Measurements from ENCODE around the gene KLHL6.
"Not testable (repeated sequence)": the region's sequence is repeated elsewhere in the genome, so short reads cannot be mapped to it uniquely, and the experiment has no call there.

Gene KLHL6

GRCh38 chr3:183517607-183518006, 37.9 kb downstream of the KLHL6 start:
- Histone ChIP-seq H3K4me1 (ENCODE audit: control insufficient read depth in 1 of 2, insufficient read depth in 1 of 2, low read depth in 1 of 2, low read length in 1 of 2) (peaks cover 0 to 11% of the 10 kb centered on the region in 2 experiments), H3K27ac (no peak overlapping the region), H3K36me3 (peaks cover 42% of the 10 kb centered on the region), H3K27me3 (no peaks in the 10 kb centered on the region), H3K9me3 (no peaks in the 10 kb centered on the region), H3K4me3 (ENCODE audit: low read depth in 1 of 2, low read length in 1 of 2) (no peak overlapping the region)
- TF ChIP-seq, protein P1, sequence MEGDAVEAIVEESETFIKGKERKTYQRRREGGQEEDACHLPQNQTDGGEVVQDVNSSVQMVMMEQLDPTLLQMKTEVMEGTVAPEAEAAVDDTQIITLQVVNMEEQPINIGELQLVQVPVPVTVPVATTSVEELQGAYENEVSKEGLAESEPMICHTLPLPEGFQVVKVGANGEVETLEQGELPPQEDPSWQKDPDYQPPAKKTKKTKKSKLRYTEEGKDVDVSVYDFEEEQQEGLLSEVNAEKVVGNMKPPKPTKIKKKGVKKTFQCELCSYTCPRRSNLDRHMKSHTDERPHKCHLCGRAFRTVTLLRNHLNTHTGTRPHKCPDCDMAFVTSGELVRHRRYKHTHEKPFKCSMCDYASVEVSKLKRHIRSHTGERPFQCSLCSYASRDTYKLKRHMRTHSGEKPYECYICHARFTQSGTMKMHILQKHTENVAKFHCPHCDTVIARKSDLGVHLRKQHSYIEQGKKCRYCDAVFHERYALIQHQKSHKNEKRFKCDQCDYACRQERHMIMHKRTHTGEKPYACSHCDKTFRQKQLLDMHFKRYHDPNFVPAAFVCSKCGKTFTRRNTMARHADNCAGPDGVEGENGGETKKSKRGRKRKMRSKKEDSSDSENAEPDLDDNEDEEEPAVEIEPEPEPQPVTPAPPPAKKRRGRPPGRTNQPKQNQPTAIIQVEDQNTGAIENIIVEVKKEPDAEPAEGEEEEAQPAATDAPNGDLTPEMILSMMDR (IDR thresholded peaks at IDR 0.05), result no peak

GRCh38 chr3:183515968-183516851, 39.3 kb downstream of the KLHL6 start:
- peaks cover 0 to 11% of the 10 kb centered on the region in 2 experiments for H3K4me1 ChIP-seq (ENCODE audit: control insufficient read depth in 1 of 2, insufficient read depth in 1 of 2, low read depth in 1 of 2, low read length in 1 of 2)
- no peak overlapping the region for H3K27ac ChIP-seq
- TF ChIP-seq, protein P1 (IDR thresholded peaks at IDR 0.05), result no peak
- H3K4me3 ChIP-seq (ENCODE audit: low read depth in 1 of 2, low read length in 1 of 2), result no peak overlapping the region
- no peaks in the 10 kb centered on the region for H3K9me3 ChIP-seq
- H3K36me3 ChIP-seq, result peaks cover 32% of the 10 kb centered on the region
- no peaks in the 10 kb centered on the region for H3K27me3 ChIP-seq

- peaks cover 0 to 11% of the 10 kb centered on the region in 2 experiments for H3K4me1 ChIP-seq (ENCODE audit: control insufficient read depth in 1 of 2, insufficient read depth in 1 of 2, low read depth in 1 of 2, low read length in 1 of 2)
- H3K27ac ChIP-seq, result no peak overlapping the region
- peaks cover 21% of the 10 kb centered on the region for H3K36me3 ChIP-seq
- H3K9me3 ChIP-seq, result no peaks in the 10 kb centered on the region
- TF ChIP-seq, protein P1 (IDR thresholded peaks at IDR 0.05), result no peak
- H3K27me3 ChIP-seq, result no peaks in the 10 kb centered on the region
- H3K4me3 ChIP-seq (ENCODE audit: low read depth in 1 of 2, low read length in 1 of 2), result no peak overlapping the region
Observed at GRCh38 chr3:183514021-183514420, 41.5 kb downstream of the KLHL6 start.

GRCh38 chr3:183513046-183513706, 42.3 kb downstream of the KLHL6 start:
- Histone ChIP-seq H3K4me1 (ENCODE audit: control insufficient read depth in 1 of 2, insufficient read depth in 1 of 2, low read depth in 1 of 2, low read length in 1 of 2) (peaks cover 0 to 11% of the 10 kb centered on the region in 2 experiments), H3K27ac (peak overlapping the region; percentile 61), H3K36me3 (peaks cover 23% of the 10 kb centered on the region), H3K27me3 (no peaks in the 10 kb centered on the region), H3K9me3 (no peaks in the 10 kb centered on the region), H3K4me3 (ENCODE audit: low read depth in 1 of 2, low read length in 1 of 2) (no peak overlapping the region)
- TF ChIP-seq, protein P1 (IDR thresholded peaks at IDR 0.05), result no peak

DNA sequence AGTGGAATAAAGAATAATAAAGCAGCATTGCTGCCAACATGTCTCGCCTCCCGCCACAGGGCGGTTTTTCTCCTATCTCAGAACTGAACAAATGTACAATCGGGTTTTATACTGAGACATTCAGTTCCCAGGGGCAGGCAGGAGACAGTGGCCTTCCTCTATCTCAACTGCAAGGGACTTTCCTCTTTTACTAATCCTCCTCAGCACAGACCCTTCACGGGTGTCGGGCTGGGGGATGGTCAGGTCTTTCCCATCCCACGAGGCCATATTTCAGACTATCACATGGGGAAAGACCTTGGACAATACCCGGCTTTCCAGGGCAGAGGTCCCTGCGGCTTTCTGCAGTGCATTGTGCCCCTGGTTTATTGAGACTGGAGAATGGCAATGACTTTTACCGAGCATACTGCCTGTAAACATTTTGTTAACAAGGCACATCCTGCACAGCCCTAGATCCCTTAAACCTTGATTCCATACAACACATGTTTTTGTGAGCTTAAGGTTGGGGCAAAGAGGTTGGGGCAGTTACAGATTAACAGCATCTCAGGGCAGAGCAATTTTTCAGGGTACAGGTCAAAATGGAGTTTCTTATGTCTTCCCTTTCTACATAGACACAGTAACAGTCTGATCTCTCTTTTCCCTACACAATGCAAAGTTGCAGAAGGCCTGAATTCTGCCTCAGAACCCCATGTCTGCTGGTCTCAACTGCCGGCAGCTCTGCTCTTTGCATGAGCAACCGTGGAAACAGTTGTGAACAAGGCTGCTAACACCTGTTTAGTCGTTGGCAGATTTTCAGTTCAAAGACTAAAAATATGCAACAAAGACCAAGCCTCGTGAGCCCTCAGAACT, 44.0 kb downstream of the KLHL6 start:
- peaks cover 25% of the 10 kb centered on the region for H3K36me3 ChIP-seq
- H3K27ac ChIP-seq; H3K27me3 ChIP-seq; H3K9me3 ChIP-seq; H3K4me3 ChIP-seq (ENCODE audit: low read depth in 1 of 2, low read length in 1 of 2): not testable (repeated sequence)
- peaks cover 0 to 11% of the 10 kb centered on the region in 2 experiments for H3K4me1 ChIP-seq (ENCODE audit: control insufficient read depth in 1 of 2, insufficient read depth in 1 of 2, low read depth in 1 of 2, low read length in 1 of 2)

Data from neutrophil (primary cell).